HG02763 (cell line): ENCODE results near the gene RHEB.

Experiments
- ATAC-seq: cut with Tn5 transposase; IDR thresholded peaks from one replicate; pipeline ENCODE4 v1.9.1; 2021; ENCODE audit warnings: mild to moderate bottlenecking, moderate library complexity; ENCODE audit not compliant: unreplicated experiment

RHEB gene

GRCh38 chr7:151477867-151478266 is 41.8 kb downstream of the RHEB start:
- ATAC-seq: no peak

GRCh38 chr7:151472644-151473380 is 46.9 kb downstream of the RHEB start:
- ATAC-seq: no peak

- no peak for ATAC-seq
Measured at GRCh38 chr7:151470711-151471110, 49.0 kb downstream of the RHEB start.

- no peak for ATAC-seq
Measured at GRCh38 chr7:151469281-151469680, 50.4 kb downstream of the RHEB start.

- no peak for ATAC-seq
Measured at GRCh38 chr7:151468217-151469018, 51.3 kb downstream of the RHEB start.

- no peak for ATAC-seq
Measured at GRCh38 chr7:151465169-151465568, 54.5 kb downstream of the RHEB start.

- no peak for ATAC-seq
Measured at GRCh38 chr7:151462306-151462779, 57.4 kb downstream of the RHEB start.

- no peak for ATAC-seq
Measured at GRCh38 chr7:151461942-151462230, 57.8 kb downstream of the RHEB start.

GRCh38 chr7:151461096-151461941 is 58.4 kb downstream of the RHEB start:
- no peak for ATAC-seq

GRCh38 chr7:151460474-151460855 is 59.2 kb downstream of the RHEB start:
- ATAC-seq: no peak

GRCh38 chr7:151459726-151460473 is 59.8 kb downstream of the RHEB start:
- no peak for ATAC-seq

- no peak for ATAC-seq
Measured at GRCh38 chr7:151457534-151457933, 62.2 kb downstream of the RHEB start.

GRCh38 chr7:151456782-151457181 is 62.9 kb downstream of the RHEB start:
- no peak for ATAC-seq

GRCh38 chr7:151456276-151456675 is 63.4 kb downstream of the RHEB start:
- no peak for ATAC-seq

GRCh38 chr7:151455690-151456089 is 64.0 kb downstream of the RHEB start:
- no peak for ATAC-seq

- no peak for ATAC-seq
Measured at GRCh38 chr7:151454932-151455530, 64.7 kb downstream of the RHEB start.

- ATAC-seq: no peak
Measured at GRCh38 chr7:151454305-151454704, 65.4 kb downstream of the RHEB start.

GRCh38 chr7:151453326-151453791 is 66.3 kb downstream of the RHEB start:
- no peak for ATAC-seq

- no peak for ATAC-seq
Measured at GRCh38 chr7:151452680-151453325, 66.9 kb downstream of the RHEB start.
